SKM-1 treated with dmso at 0.1 percent for 144 hours (cell line): ENCODE results near the gene PEX12.
A peak's percentile ranks its signal among the peaks of the same experiment; 100 is the strongest.
"Not testable (repeated sequence)": the region's sequence is repeated elsewhere in the genome, so short reads cannot be mapped to it uniquely, and the experiment has no call there.

Source experiments
- DNase-seq: peaks from one replicate; lab custom pipeline; 2025; ENCODE audit not compliant: unreplicated experiment; lab: John Stamatoyannopoulos, UW

Gene PEX12

GRCh38 chr17:35578929-35579432 is 610 bp upstream of the PEX12 start:
- no peak for DNase-seq

GRCh38 chr17:35577830-35578196 is 558 bp downstream of the PEX12 start:
- DNase-seq: no peak

- DNase-seq: no peak
Observed at GRCh38 chr17:35575759-35576158, 2.6 kb downstream of the PEX12 start.

- DNase-seq: no peak
Observed at GRCh38 chr17:35569405-35569804, 9.0 kb downstream of the PEX12 start.

- no peak for DNase-seq
Observed at GRCh38 chr17:35568561-35568960, 9.8 kb downstream of the PEX12 start.

- DNase-seq: no peak
Observed at GRCh38 chr17:35566968-35567367, 11.4 kb downstream of the PEX12 start.

GRCh38 chr17:35563181-35563580 is 15.2 kb downstream of the PEX12 start:
- not testable (repeated sequence) for DNase-seq

GRCh38 chr17:35560703-35561102 is 17.7 kb downstream of the PEX12 start, which contains the start of gene SLFN14:
Gene SLFN14 (minus strand): TSS chr17:35560819. CDS start chr17:35558062, 2,757 bp downstream.
- no peak for DNase-seq

GRCh38 chr17:35559495-35560210 is 18.7 kb downstream of the PEX12 start:
- no peak for DNase-seq

- DNase-seq: no peak
Observed at GRCh38 chr17:35557353-35557752, 21.0 kb downstream of the PEX12 start.

GRCh38 chr17:35555691-35556090 is 22.7 kb downstream of the PEX12 start:
- no peak for DNase-seq

GRCh38 chr17:35554668-35555067 is 23.7 kb downstream of the PEX12 start:
- no peak for DNase-seq

- no peak for DNase-seq
Observed at GRCh38 chr17:35553310-35553709, 25.1 kb downstream of the PEX12 start.

GRCh38 chr17:35548978-35549377 is 29.4 kb downstream of the PEX12 start:
- no peak for DNase-seq

- no peak for DNase-seq
Observed at GRCh38 chr17:35548208-35548810, 30.1 kb downstream of the PEX12 start.

- peak; percentile 6 for DNase-seq
Observed at GRCh38 chr17:35546487-35546886, 31.9 kb downstream of the PEX12 start.

- DNase-seq: no peak
Observed at GRCh38 chr17:35545150-35545549, 33.2 kb downstream of the PEX12 start.

- DNase-seq: no peak
Observed at GRCh38 chr17:35543856-35544255, 34.5 kb downstream of the PEX12 start.

GRCh38 chr17:35542990-35543389 is 35.4 kb downstream of the PEX12 start:
- no peak for DNase-seq

GRCh38 chr17:35541434-35541833 is 36.9 kb downstream of the PEX12 start:
- no peak for DNase-seq

- DNase-seq: peak; percentile 58
Observed at GRCh38 chr17:35540589-35541404, 37.6 kb downstream of the PEX12 start.

- no peak for DNase-seq
Observed at GRCh38 chr17:35539659-35540026, 38.7 kb downstream of the PEX12 start.
